Esophagus muscularis mucosa (tissue), 4 donors: ENCODE data around the gene HSD3B2.

Experiments used
- CTCF ChIP-seq, 3 experiments: fragments of 200-600 bp in 2 of 3; fragments of 450-650 bp in 1 of 3; sonication (generic) in 2 of 3; IDR thresholded peaks; one replicate each; pipeline ENCODE4 v1.5.1; 2017 to 2019; ENCODE audit warnings: antibody characterized with exemption in 3 of 3, mild to moderate bottlenecking in 2 of 3, moderate library complexity in 1 of 3
- EP300 ChIP-seq: sonication (generic); formaldehyde crosslinking; IDR thresholded peaks from one replicate; pipeline ENCODE4 v1.6.1; 2017; ENCODE audit warnings: antibody characterized with exemption
- POLR2A ChIP-seq: fragments of 450-650 bp; IDR thresholded peaks from one replicate; pipeline ENCODE4 v1.6.1; 2017; ENCODE audit warnings: antibody characterized with exemption, moderate library complexity, mild to moderate bottlenecking, low read depth
- POLR2AphosphoS5 ChIP-seq, 2 donors: sonication (generic); formaldehyde crosslinking; IDR thresholded peaks; one replicate each; pipeline ENCODE4 v1.6.1; 2017; ENCODE audit warnings: antibody characterized with exemption in 2 of 2

- TF ChIP-seq CTCF (IDR thresholded peaks at IDR 0.05): no peak
- TF ChIP-seq POLR2A: no peak
- no peak for TF ChIP-seq POLR2AphosphoS5 (IDR thresholded peaks at IDR 0.05)
- TF ChIP-seq EP300: no peak
Observed at GRCh38 chr1:119469741-119470140, 54.8 kb downstream of the HSD3B2 start.
